Neural cell (in vitro differentiated cells): ENCODE data around the gene TBC1D30. TPM values are rescaled to one million over a fixed set of nuclear protein-coding genes. Genes with fewer than 3 reads are reported as not detected.

Source experiments
- H2AFZ ChIP-seq: fragments of 200-600, 300-800 bp; sonication (generic), shearing (Covaris generic); 2 replicates; pipeline ENCODE4 v1.6.0; 2014; ENCODE audit warnings: low read depth, mild to moderate bottlenecking, antibody characterized with exemption, low read length, moderate library complexity
- H3F3A ChIP-seq: fragments of 200-600 bp; shearing (Covaris generic); 2 replicates; pipeline ENCODE4 v1.6.1; 2016; ENCODE audit warnings: mild to moderate bottlenecking, moderate library complexity, mixed read lengths, antibody characterized with exemption, low read length; ENCODE audit not compliant: insufficient read depth, poor library complexity, severe bottlenecking
- H3K27ac ChIP-seq: fragments of 200-600, 300-800 bp; sonication (generic), shearing (Covaris generic); 2 replicates; pipeline ENCODE4 v1.5.1; 2014; ENCODE audit warnings: mild to moderate bottlenecking, low read length, moderate library complexity
- H3K27me3 ChIP-seq: fragments of 300-800, 200-600 bp; sonication (generic), shearing (Covaris generic); 2 replicates; pipeline ENCODE4 v1.6.0; 2014; ENCODE audit warnings: mild to moderate bottlenecking, low read depth, low read length, moderate library complexity; ENCODE audit not compliant: insufficient read depth
- H3K36me3 ChIP-seq: fragments of 300-800, 200-600 bp; sonication (generic), shearing (Covaris generic); 2 replicates; pipeline ENCODE4 v1.5.1; 2014; ENCODE audit warnings: mild to moderate bottlenecking, antibody characterized with exemption, low read length, moderate library complexity; ENCODE audit not compliant: insufficient read depth
- H3K4me2 ChIP-seq: fragments of 300-800, 200-600 bp; sonication (generic), shearing (Covaris generic); 2 replicates; pipeline ENCODE4 v1.6.0; 2014; ENCODE audit warnings: mild to moderate bottlenecking, low read length
- H3K4me3 ChIP-seq: fragments of 300-800, 200-600 bp; sonication (generic), shearing (Covaris generic); 2 replicates; pipeline ENCODE4 v1.5.1; 2014; ENCODE audit warnings: mild to moderate bottlenecking, low read length, moderate library complexity
- H3K79me2 ChIP-seq: fragments of 200-600 bp; shearing (Covaris generic); replicated peaks from 2 replicates; pipeline ENCODE4 v1.6.0; 2014; ENCODE audit warnings: mild to moderate bottlenecking, low read length, moderate library complexity; ENCODE audit not compliant: insufficient read depth
- H3K9ac ChIP-seq: fragments of 300-800, 200-600 bp; sonication (generic), shearing (Covaris generic); 2 replicates; pipeline ENCODE4 v1.6.1; 2016; ENCODE audit warnings: mild to moderate bottlenecking, low read length, mixed read lengths
- H3K9me2 ChIP-seq: fragments of 200-600 bp; shearing (Covaris generic); 2 replicates; pipeline ENCODE4 v1.6.1; 2016; ENCODE audit warnings: mild to moderate bottlenecking, low read length, mixed read lengths; ENCODE audit not compliant: insufficient read depth
- H3K9me3 ChIP-seq: fragments of 200-600, 300-800 bp; sonication (generic), shearing (Covaris generic); 2 replicates; pipeline ENCODE4 v1.6.1; 2016; ENCODE audit warnings: mild to moderate bottlenecking, mixed run types, low read length, moderate library complexity, mixed read lengths
- H4K20me1 ChIP-seq: fragments of 200-600 bp; shearing (Covaris generic); 2 replicates; pipeline ENCODE4 v1.6.1; 2016; ENCODE audit warnings: mild to moderate bottlenecking, mixed run types; ENCODE audit not compliant: insufficient read depth
- EP300 ChIP-seq: fragments of 450-650 bp; conservative IDR thresholded peaks from 2 replicates; pipeline ENCODE4 v1.6.1; 2014; ENCODE audit warnings: antibody characterized with exemption, mild to moderate bottlenecking, moderate library complexity; ENCODE audit not compliant: poor library complexity, severe bottlenecking
- EZH2 ChIP-seq: fragments of 200-600, 300-800 bp; shearing (Covaris generic), sonication (generic); IDR thresholded peaks from 2 replicates; pipeline ENCODE4 v1.6.1; 2014; ENCODE audit warnings: antibody characterized with exemption, low read length, borderline replicate concordance, mild to moderate bottlenecking; ENCODE audit not compliant: insufficient read depth, poor library complexity, severe bottlenecking
- MXI1 ChIP-seq: fragments of 450-650 bp; conservative IDR thresholded peaks from 2 replicates; pipeline ENCODE4 v1.6.1; 2014; ENCODE audit warnings: antibody characterized with exemption, mild to moderate bottlenecking; ENCODE audit not compliant: poor library complexity, severe bottlenecking
- POLR2AphosphoS5 ChIP-seq: IDR thresholded peaks from 2 replicates; pipeline ENCODE4 v1.6.1; 2012
- RAD21 ChIP-seq: fragments of 450-650 bp; conservative IDR thresholded peaks from 2 replicates; pipeline ENCODE4 v1.6.1; 2014; ENCODE audit warnings: antibody characterized with exemption, mild to moderate bottlenecking, moderate library complexity
- SMC3 ChIP-seq: fragments of 450-650 bp; conservative IDR thresholded peaks from 2 replicates; pipeline ENCODE4 v1.6.1; 2014; ENCODE audit warnings: antibody characterized with exemption, mild to moderate bottlenecking, moderate library complexity; ENCODE audit not compliant: poor library complexity
- TAF1 ChIP-seq: IDR thresholded peaks from 2 replicates; pipeline ENCODE4 v1.6.1; 2012; ENCODE audit warnings: low read depth
- polyA plus RNA-seq: library from polyadenylated mRNA; depleted of rRNA; stranded (reverse); fragments of >200 nt; gene quantifications from 2 replicates; pipeline ENCODE4 v1.2.3, GENCODE V29; 2014
- TF ChIP-seq, protein P1 (sequence below): IDR thresholded peaks from 2 replicates; pipeline ENCODE4 v1.6.1; 2012; ENCODE audit warnings: borderline replicate concordance
- TF ChIP-seq, protein P2 (sequence below): fragments of 450-650 bp; IDR thresholded peaks from 2 replicates; pipeline ENCODE4 v1.5.1; 2014; ENCODE audit warnings: antibody characterized with exemption, mild to moderate bottlenecking, moderate library complexity; ENCODE audit not compliant: poor library complexity, severe bottlenecking

Gene TBC1D30
- polyA plus RNA-seq, 1 donor from 2014 or later = 17.6 TPM

DNA sequence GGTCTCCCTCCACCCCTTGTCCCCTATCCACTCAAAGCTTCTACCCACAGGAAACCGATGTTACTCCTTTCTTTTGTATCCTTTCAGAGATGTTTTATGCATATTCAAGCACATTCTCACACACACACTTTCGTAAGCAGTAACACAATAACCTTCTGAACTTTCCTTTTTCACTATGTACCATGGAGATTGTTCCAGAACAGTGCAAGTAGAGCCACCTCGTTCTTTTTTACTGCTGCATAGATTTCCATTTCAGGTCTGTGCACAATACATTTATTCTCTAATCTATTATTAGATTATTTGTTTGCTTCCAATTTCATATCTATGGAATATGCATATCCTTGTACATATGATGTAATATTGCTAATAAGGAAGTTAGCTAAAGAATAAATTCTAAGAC is 60.3 kb downstream of the TBC1D30 start:
- Histone ChIP-seq H3F3A (no peaks in the 10 kb centered on the region), H3K9ac (no peak overlapping the region), H3K4me2 (no peak overlapping the region), H3K79me2 (no peaks in the 10 kb centered on the region), H3K27me3 (no peaks in the 10 kb centered on the region), H3K4me3 (no peak overlapping the region), H3K9me2 (no peaks in the 10 kb centered on the region), H3K9me3 (no peaks in the 10 kb centered on the region), H4K20me1 (no peaks in the 10 kb centered on the region), H3K27ac (no peak overlapping the region), H2AFZ (no peak overlapping the region), H3K36me3 (no peaks in the 10 kb centered on the region)
- TF ChIP-seq RAD21 (no peak), POLR2AphosphoS5 (no peak), SMC3 (no peak), MXI1 (no peak), TAF1 (no peak), EP300 (no peak), EZH2 (no peak)
- TF ChIP-seq, protein P1, sequence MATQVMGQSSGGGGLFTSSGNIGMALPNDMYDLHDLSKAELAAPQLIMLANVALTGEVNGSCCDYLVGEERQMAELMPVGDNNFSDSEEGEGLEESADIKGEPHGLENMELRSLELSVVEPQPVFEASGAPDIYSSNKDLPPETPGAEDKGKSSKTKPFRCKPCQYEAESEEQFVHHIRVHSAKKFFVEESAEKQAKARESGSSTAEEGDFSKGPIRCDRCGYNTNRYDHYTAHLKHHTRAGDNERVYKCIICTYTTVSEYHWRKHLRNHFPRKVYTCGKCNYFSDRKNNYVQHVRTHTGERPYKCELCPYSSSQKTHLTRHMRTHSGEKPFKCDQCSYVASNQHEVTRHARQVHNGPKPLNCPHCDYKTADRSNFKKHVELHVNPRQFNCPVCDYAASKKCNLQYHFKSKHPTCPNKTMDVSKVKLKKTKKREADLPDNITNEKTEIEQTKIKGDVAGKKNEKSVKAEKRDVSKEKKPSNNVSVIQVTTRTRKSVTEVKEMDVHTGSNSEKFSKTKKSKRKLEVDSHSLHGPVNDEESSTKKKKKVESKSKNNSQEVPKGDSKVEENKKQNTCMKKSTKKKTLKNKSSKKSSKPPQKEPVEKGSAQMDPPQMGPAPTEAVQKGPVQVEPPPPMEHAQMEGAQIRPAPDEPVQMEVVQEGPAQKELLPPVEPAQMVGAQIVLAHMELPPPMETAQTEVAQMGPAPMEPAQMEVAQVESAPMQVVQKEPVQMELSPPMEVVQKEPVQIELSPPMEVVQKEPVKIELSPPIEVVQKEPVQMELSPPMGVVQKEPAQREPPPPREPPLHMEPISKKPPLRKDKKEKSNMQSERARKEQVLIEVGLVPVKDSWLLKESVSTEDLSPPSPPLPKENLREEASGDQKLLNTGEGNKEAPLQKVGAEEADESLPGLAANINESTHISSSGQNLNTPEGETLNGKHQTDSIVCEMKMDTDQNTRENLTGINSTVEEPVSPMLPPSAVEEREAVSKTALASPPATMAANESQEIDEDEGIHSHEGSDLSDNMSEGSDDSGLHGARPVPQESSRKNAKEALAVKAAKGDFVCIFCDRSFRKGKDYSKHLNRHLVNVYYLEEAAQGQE = no peak
- TF ChIP-seq, protein P2, sequence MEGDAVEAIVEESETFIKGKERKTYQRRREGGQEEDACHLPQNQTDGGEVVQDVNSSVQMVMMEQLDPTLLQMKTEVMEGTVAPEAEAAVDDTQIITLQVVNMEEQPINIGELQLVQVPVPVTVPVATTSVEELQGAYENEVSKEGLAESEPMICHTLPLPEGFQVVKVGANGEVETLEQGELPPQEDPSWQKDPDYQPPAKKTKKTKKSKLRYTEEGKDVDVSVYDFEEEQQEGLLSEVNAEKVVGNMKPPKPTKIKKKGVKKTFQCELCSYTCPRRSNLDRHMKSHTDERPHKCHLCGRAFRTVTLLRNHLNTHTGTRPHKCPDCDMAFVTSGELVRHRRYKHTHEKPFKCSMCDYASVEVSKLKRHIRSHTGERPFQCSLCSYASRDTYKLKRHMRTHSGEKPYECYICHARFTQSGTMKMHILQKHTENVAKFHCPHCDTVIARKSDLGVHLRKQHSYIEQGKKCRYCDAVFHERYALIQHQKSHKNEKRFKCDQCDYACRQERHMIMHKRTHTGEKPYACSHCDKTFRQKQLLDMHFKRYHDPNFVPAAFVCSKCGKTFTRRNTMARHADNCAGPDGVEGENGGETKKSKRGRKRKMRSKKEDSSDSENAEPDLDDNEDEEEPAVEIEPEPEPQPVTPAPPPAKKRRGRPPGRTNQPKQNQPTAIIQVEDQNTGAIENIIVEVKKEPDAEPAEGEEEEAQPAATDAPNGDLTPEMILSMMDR = no peak

DNA sequence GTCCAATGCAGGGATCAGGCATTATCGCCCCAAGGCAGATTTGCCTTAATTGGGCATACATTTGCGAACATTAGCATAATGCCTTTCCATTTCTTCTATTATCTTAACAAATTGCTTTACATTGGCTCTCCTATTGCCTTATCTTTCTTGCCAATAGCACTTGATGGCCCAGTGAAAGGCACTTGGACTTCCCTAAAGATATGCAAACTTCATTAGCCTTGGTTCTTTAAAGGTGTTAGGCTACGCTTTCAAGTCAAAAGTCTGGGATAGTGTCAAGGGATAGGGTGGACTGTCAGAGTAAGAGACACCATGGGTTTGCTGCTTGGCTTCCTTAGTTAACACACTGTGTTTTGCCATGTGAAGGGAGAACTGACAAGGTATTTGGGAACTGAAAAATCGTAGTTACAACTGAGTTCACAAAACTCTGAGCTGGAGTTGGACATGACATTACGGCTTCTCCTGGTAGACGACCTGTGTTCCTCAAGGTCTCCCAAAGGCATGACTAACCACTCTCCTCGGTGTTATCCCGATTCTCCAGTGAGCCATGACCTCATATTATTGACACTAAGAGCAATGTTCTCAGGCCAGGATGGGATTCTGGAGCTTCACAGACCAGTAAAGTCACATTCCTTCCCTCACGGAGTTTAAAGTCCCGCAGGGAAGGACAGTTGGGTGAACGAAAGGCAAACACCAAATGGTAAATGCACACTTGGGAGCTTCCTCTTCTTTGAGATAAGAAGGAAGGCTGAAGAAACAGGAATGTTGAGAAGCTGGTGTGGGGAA is 65.2 kb downstream of the TBC1D30 start:
- Histone ChIP-seq H3K27ac (no peak overlapping the region), H3K9ac (no peak overlapping the region), H3K4me2 (no peak overlapping the region), H3K9me3 (no peaks in the 10 kb centered on the region), H2AFZ (no peak overlapping the region), H3K79me2 (no peaks in the 10 kb centered on the region), H3F3A (no peaks in the 10 kb centered on the region), H4K20me1 (no peaks in the 10 kb centered on the region), H3K4me3 (no peak overlapping the region), H3K27me3 (no peaks in the 10 kb centered on the region), H3K36me3 (no peaks in the 10 kb centered on the region), H3K9me2 (no peaks in the 10 kb centered on the region)
- no peak for TF ChIP-seq RAD21
- TF ChIP-seq POLR2AphosphoS5 = no peak
- TF ChIP-seq, protein P2 = no peak
